ENCODE measurements around the gene DHX40.

- TF ChIP-seq CTCF (IDR thresholded peaks at IDR 0.05), result no peak
- TF ChIP-seq POLR2A (IDR thresholded peaks at IDR 0.05), result no peak
Observed at GRCh38 chr17:59623151-59623550, 57.7 kb downstream of the DHX40 start.
